ENCODE measurements around the gene NKTR.
A peak's percentile ranks its signal among the peaks of the same experiment; 100 is the strongest.
"Not testable (repeated sequence)": the region's sequence is repeated elsewhere in the genome, so short reads cannot be mapped to it uniquely, and the experiment has no call there.

The NKTR gene

GRCh38 chr3:42600111-42600957 lies at the start of gene NKTR:
Gene NKTR, plus strand, starts transcription at chr3:42600686. Its CDS starts 321 bp downstream, at chr3:42601007.
- peak; percentile 98 for DNase-seq (ENCODE audit: low read depth)
- TF ChIP-seq CTCF (IDR thresholded peaks at IDR 0.05; ENCODE audit: low read depth, low read length, missing control alignments): no peak
- H3K4me3 ChIP-seq (ENCODE audit: low read depth, low read length): peak within 1 kb of the TSS; percentile 80

- H3K4me3 ChIP-seq (ENCODE audit: low read depth, low read length): no peak overlapping the region
These were observed 47.7 kb upstream of the NKTR start for GRCh38 chr3:42552830-42553229.

GRCh38 chr3:42556089-42556632 lies 44.3 kb upstream of the NKTR start:
- no peak for TF ChIP-seq CTCF (IDR thresholded peaks at IDR 0.05; ENCODE audit: low read depth, low read length, missing control alignments)
- DNase-seq (ENCODE audit: low read depth): no peak

More at GRCh38 chr3:42552830-42553229, 47.7 kb upstream of the NKTR start:
- TF ChIP-seq CTCF (IDR thresholded peaks at IDR 0.05; ENCODE audit: low read depth, low read length, missing control alignments): no peak
- DNase-seq (ENCODE audit: low read depth): no peak

GRCh38 chr3:42556817-42557216 lies 43.7 kb upstream of the NKTR start:
- not testable (repeated sequence) for DNase-seq (ENCODE audit: low read depth)

More at GRCh38 chr3:42556089-42556632, 44.3 kb upstream of the NKTR start:
- no peak overlapping the region for H3K4me3 ChIP-seq (ENCODE audit: low read depth, low read length)

GRCh38 chr3:42557854-42558253 lies 42.6 kb upstream of the NKTR start:
- no peak overlapping the region for H3K4me3 ChIP-seq (ENCODE audit: low read depth, low read length)
- no peak for TF ChIP-seq CTCF (IDR thresholded peaks at IDR 0.05; ENCODE audit: low read depth, low read length, missing control alignments)
- DNase-seq (ENCODE audit: low read depth): no peak

More at GRCh38 chr3:42556817-42557216, 43.7 kb upstream of the NKTR start:
- H3K4me3 ChIP-seq (ENCODE audit: low read depth, low read length): not testable (repeated sequence)

- no peak overlapping the region for H3K4me3 ChIP-seq (ENCODE audit: low read depth, low read length)
- TF ChIP-seq CTCF (IDR thresholded peaks at IDR 0.05; ENCODE audit: low read depth, low read length, missing control alignments): no peak
- no peak for DNase-seq (ENCODE audit: low read depth)
These were observed 38.2 kb upstream of the NKTR start for GRCh38 chr3:42562047-42562907.

GRCh38 chr3:42569593-42570142 lies 30.8 kb upstream of the NKTR start:
- no peak for TF ChIP-seq CTCF (IDR thresholded peaks at IDR 0.05; ENCODE audit: low read depth, low read length, missing control alignments)
- no peak for DNase-seq (ENCODE audit: low read depth)
- no peak overlapping the region for H3K4me3 ChIP-seq (ENCODE audit: low read depth, low read length)
